Subcutaneous abdominal adipose tissue (tissue), 5 donors: ENCODE measurements around the gene STARD5.
"Not testable (repeated sequence)": the region's sequence is repeated elsewhere in the genome, so short reads cannot be mapped to it uniquely, and the experiment has no call there.

Source experiments
- H3K27ac ChIP-seq: one replicate; pipeline ENCODE4 v1.7.0; 2013; ENCODE audit warnings: low read depth, mild to moderate bottlenecking, inconsistent platforms, low read length, moderate library complexity
- H3K27me3 ChIP-seq, 5 donors: one replicate each; pipeline ENCODE4 v1.7.0; 2013; ENCODE audit warnings: low read length in 5 of 5, inconsistent platforms in 1 of 5; ENCODE audit not compliant: control insufficient read depth in 5 of 5, insufficient read depth in 4 of 5
- H3K36me3 ChIP-seq, 5 donors: one replicate each; pipeline ENCODE4 v1.7.0; 2013; ENCODE audit warnings: low read length in 5 of 5; ENCODE audit not compliant: control insufficient read depth in 5 of 5, insufficient read depth in 5 of 5
- H3K4me1 ChIP-seq, 5 donors: one replicate each; pipeline ENCODE4 v1.7.0; 2013; ENCODE audit warnings: low read length in 5 of 5, mild to moderate bottlenecking in 3 of 5, moderate library complexity in 1 of 5; ENCODE audit not compliant: control insufficient read depth in 5 of 5, insufficient read depth in 5 of 5
- H3K4me3 ChIP-seq, 5 donors: one replicate each; pipeline ENCODE4 v1.7.0; 2013; ENCODE audit warnings: low read length in 5 of 5, low read depth in 1 of 5
- H3K9ac ChIP-seq, 5 donors: one replicate each; pipeline ENCODE4 v1.7.0; 2013; ENCODE audit warnings: low read length in 5 of 5, mild to moderate bottlenecking in 4 of 5, moderate library complexity in 3 of 5
- H3K9me3 ChIP-seq, 5 donors: one replicate each; pipeline ENCODE4 v1.7.0; 2013; ENCODE audit warnings: low read length in 5 of 5; ENCODE audit not compliant: control insufficient read depth in 5 of 5
- donor health status: healthy.
- donor health status: healthy.
- donor health status: healthy.
- donor health status: healthy.
- donor health status: healthy.

Gene STARD5

DNA sequence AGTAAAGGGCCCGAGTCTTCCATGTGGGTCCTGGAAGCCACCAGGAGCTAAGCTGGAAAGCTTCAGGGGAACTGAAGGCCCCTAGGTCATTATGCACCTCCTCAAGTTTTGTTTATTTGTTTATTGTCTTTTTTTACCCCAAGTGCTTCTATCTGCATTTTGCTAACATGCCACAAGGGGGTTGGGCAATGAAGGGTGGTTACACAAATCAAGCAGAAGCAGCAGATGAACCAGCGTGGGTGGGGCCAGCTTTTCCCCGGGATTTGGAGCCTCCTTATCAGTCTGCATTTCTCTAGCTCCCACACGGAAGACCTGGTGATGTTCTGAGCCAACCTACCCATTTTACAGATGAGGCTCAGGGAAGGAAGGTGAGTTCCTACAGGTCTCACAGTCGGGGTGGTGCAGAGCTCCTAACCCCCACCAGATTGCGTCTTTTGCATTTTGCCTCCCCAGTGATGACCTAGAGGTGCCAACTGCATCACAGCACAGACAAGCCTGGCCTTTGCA lies 33.3 kb upstream of the STARD5 start:
- Histone ChIP-seq H3K9me3 (peaks cover 0 to 2% (median 0%) of the 10 kb centered on the region in 5 donors), H3K9ac (no peak overlapping the region), H3K4me3 (no peak overlapping the region), H3K27ac (no peak overlapping the region), H3K36me3 (no peaks in the 10 kb centered on the region), H3K27me3 (peaks cover 0 to 6% (median 0%) of the 10 kb centered on the region in 5 donors), H3K4me1 (peaks cover 0 to 3% (median 0%) of the 10 kb centered on the region in 5 donors)

GRCh38 chr15:81356252-81356651 lies 32.3 kb upstream of the STARD5 start:
- Histone ChIP-seq H3K9me3 (peaks cover 0 to 2% (median 0%) of the 10 kb centered on the region in 5 donors), H3K4me3 (no peak overlapping the region), H3K36me3 (no peaks in the 10 kb centered on the region), H3K9ac (no peak overlapping the region), H3K27ac (no peak overlapping the region), H3K4me1 (peaks cover 0 to 3% (median 0%) of the 10 kb centered on the region in 5 donors), H3K27me3 (peaks cover 0 to 6% (median 0%) of the 10 kb centered on the region in 5 donors)

- Histone ChIP-seq H3K9me3 (no peaks in the 10 kb centered on the region), H3K4me3 (no peak overlapping the region), H3K9ac (no peak overlapping the region), H3K27me3 (peaks cover 0 to 9% (median 0%) of the 10 kb centered on the region in 5 donors), H3K4me1 (no peaks in the 10 kb centered on the region), H3K27ac (no peak overlapping the region), H3K36me3 (no peaks in the 10 kb centered on the region)
Observed at GRCh38 chr15:81351651-81352050, 27.7 kb upstream of the STARD5 start.

GRCh38 chr15:81349271-81349670 lies 25.3 kb upstream of the STARD5 start:
- H3K27ac ChIP-seq = no peak overlapping the region
- no peaks in the 10 kb centered on the region for H3K36me3 ChIP-seq
- no peaks in the 10 kb centered on the region for H3K4me1 ChIP-seq
- H3K9ac ChIP-seq = no peak overlapping the region
- H3K27me3 ChIP-seq = peaks cover 0 to 11% (median 0%) of the 10 kb centered on the region in 5 donors
- H3K9me3 ChIP-seq = no peaks in the 10 kb centered on the region
- no peak overlapping the region for H3K4me3 ChIP-seq

DNA sequence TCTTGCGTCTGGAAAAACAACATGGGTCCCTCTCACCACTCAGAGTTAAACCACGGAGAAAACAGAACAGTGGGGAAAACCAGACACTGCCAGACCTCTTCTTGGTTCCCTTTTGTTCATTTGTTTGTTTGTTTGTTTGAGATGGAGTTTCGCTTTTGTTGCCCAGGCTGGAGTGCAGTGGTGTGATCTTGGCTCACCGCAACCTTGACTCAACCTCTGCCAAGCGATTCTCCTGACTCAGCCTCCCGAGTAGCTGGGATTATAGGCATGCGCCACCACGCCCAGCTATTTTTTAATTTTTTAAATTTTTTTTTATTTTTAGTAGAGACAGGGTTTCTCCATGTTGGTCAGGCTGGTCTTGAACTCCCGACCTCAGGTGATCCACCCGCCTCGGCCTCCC lies 24.8 kb upstream of the STARD5 start:
- not testable (repeated sequence) for H3K9me3 ChIP-seq, H3K9ac ChIP-seq, H3K4me1 ChIP-seq, H3K36me3 ChIP-seq, H3K27ac ChIP-seq, H3K4me3 ChIP-seq
- H3K27me3 ChIP-seq = peaks cover 0 to 11% (median 0%) of the 10 kb centered on the region in 5 donors

GRCh38 chr15:81347910-81348309 lies 24.0 kb upstream of the STARD5 start:
- H3K9ac ChIP-seq = no peak overlapping the region
- peaks cover 0 to 11% (median 0%) of the 10 kb centered on the region in 5 donors for H3K27me3 ChIP-seq
- H3K27ac ChIP-seq = no peak overlapping the region
- H3K4me1 ChIP-seq = no peaks in the 10 kb centered on the region
- H3K4me3 ChIP-seq = no peak overlapping the region
- H3K36me3 ChIP-seq = no peaks in the 10 kb centered on the region
- H3K9me3 ChIP-seq = no peaks in the 10 kb centered on the region

- H3K9ac ChIP-seq = no peak overlapping the region
Observed at GRCh38 chr15:81346611-81347010, 22.7 kb upstream of the STARD5 start.

GRCh38 chr15:81343371-81343770 lies 19.4 kb upstream of the STARD5 start:
- no peak overlapping the region for H3K9ac ChIP-seq
- H3K9me3 ChIP-seq = no peaks in the 10 kb centered on the region
- peaks cover 0 to 11% (median 0%) of the 10 kb centered on the region in 5 donors for H3K27me3 ChIP-seq
- no peaks in the 10 kb centered on the region for H3K36me3 ChIP-seq
- H3K4me3 ChIP-seq = no peak overlapping the region
- peaks cover 2 to 11% (median 8%) of the 10 kb centered on the region in 5 donors for H3K4me1 ChIP-seq
- no peak overlapping the region for H3K27ac ChIP-seq

More at GRCh38 chr15:81346611-81347010, 22.7 kb upstream of the STARD5 start:
- Histone ChIP-seq H3K4me1 (no peaks in the 10 kb centered on the region), H3K4me3 (no peak overlapping the region), H3K27me3 (peaks cover 0 to 12% (median 0%) of the 10 kb centered on the region in 5 donors), H3K9me3 (no peaks in the 10 kb centered on the region), H3K36me3 (no peaks in the 10 kb centered on the region), H3K27ac (no peak overlapping the region)

DNA sequence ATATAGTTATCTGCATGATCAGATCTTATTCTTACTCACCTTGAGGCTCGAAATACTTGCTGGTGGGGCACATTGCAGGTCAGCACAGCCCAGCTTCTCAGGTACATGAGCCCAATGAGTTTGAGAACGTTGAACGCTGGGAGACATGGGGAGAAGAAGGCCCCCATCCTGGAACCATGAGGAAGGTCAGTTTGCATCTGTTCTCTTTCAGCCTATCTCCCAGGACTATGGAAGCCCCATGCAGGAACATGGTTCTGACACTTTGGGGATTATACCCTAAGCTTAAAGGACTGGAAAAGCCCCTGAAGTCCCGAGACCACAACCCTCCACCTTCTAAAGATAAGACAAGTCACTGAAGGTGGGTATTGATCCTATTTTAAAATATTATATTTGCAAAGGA lies 17.4 kb upstream of the STARD5 start:
- Histone ChIP-seq H3K9ac (no peak overlapping the region), H3K9me3 (no peaks in the 10 kb centered on the region), H3K4me1 (peaks cover 7 to 26% (median 21%) of the 10 kb centered on the region in 5 donors)

GRCh38 chr15:81339851-81340250 lies 15.9 kb upstream of the STARD5 start:
- no peak overlapping the region for H3K4me3 ChIP-seq
- H3K36me3 ChIP-seq = no peaks in the 10 kb centered on the region
- H3K27me3 ChIP-seq = peaks cover 0 to 7% (median 0%) of the 10 kb centered on the region in 5 donors
- H3K9ac ChIP-seq = no peak overlapping the region
- no peak overlapping the region for H3K27ac ChIP-seq
- H3K9me3 ChIP-seq = no peaks in the 10 kb centered on the region
- H3K4me1 ChIP-seq = peaks cover 7 to 26% (median 21%) of the 10 kb centered on the region in 5 donors

More for the DNA sequence above, 17.4 kb upstream of the STARD5 start:
- peaks cover 0 to 7% (median 0%) of the 10 kb centered on the region in 5 donors for H3K27me3 ChIP-seq
- no peak overlapping the region for H3K4me3 ChIP-seq
- H3K36me3 ChIP-seq = no peaks in the 10 kb centered on the region
- H3K27ac ChIP-seq = no peak overlapping the region
